ENCODE data around the gene HTR2C. TPM values are rescaled to one million over a fixed set of nuclear protein-coding genes. Genes with fewer than 3 reads are reported as not detected.

The HTR2C gene
- polyA plus RNA-seq, 1 donor from 2014 or later = 8.6 TPM

- H3K9me2 ChIP-seq (ENCODE audit: insufficient read depth, low read length) = no peaks in the 10 kb centered on the region
- no peaks in the 10 kb centered on the region for H3F3A ChIP-seq (ENCODE audit: insufficient read depth, low read length, poor library complexity, severe bottlenecking)
- no peak overlapping the region for H2AFZ ChIP-seq (ENCODE audit: low read depth, low read length)
- no peaks in the 10 kb centered on the region for H3K9me3 ChIP-seq (ENCODE audit: low read length)
- H3K4me3 ChIP-seq (ENCODE audit: low read length) = no peak overlapping the region
- no peaks in the 10 kb centered on the region for H3K27me3 ChIP-seq (ENCODE audit: insufficient read depth, low read depth, low read length)
- H3K79me2 ChIP-seq (replicated peaks; ENCODE audit: insufficient read depth, low read length) = no peaks in the 10 kb centered on the region
- no peaks in the 10 kb centered on the region for H4K20me1 ChIP-seq (ENCODE audit: insufficient read depth)
- TF ChIP-seq SMC3 (conservative IDR thresholded peaks at IDR 0.05; ENCODE audit: poor library complexity) (no peak), RAD21 (conservative IDR thresholded peaks at IDR 0.05) (no peak), REST (IDR thresholded peaks at IDR 0.05; ENCODE audit: borderline replicate concordance) (no peak), POLR2AphosphoS5 (IDR thresholded peaks at IDR 0.05) (no peak), EZH2 (IDR thresholded peaks at IDR 0.05; ENCODE audit: borderline replicate concordance, insufficient read depth, low read length, poor library complexity, severe bottlenecking) (no peak), TAF1 (IDR thresholded peaks at IDR 0.05; ENCODE audit: low read depth) (no peak), CTCF (IDR thresholded peaks at IDR 0.05; ENCODE audit: poor library complexity, severe bottlenecking) (no peak), EP300 (conservative IDR thresholded peaks at IDR 0.05; ENCODE audit: poor library complexity, severe bottlenecking) (no peak), MXI1 (conservative IDR thresholded peaks at IDR 0.05; ENCODE audit: poor library complexity, severe bottlenecking) (no peak)
- no peak overlapping the region for H3K9ac ChIP-seq (ENCODE audit: low read length)
- H3K36me3 ChIP-seq (ENCODE audit: insufficient read depth, low read length) = no peaks in the 10 kb centered on the region
- no peak overlapping the region for H3K27ac ChIP-seq (ENCODE audit: low read length)
- no peak overlapping the region for H3K4me2 ChIP-seq (ENCODE audit: low read length)
Observed at GRCh38 chrX:114787061-114787460, 203.2 kb downstream of the HTR2C start.

GRCh38 chrX:114797494-114797893, 213.6 kb downstream of the HTR2C start:
- Histone ChIP-seq H3F3A (ENCODE audit: insufficient read depth, low read length, poor library complexity, severe bottlenecking) (no peaks in the 10 kb centered on the region), H3K27me3 (ENCODE audit: insufficient read depth, low read depth, low read length) (no peaks in the 10 kb centered on the region), H2AFZ (ENCODE audit: low read depth, low read length) (no peak overlapping the region), H3K9me3 (ENCODE audit: low read length) (no peaks in the 10 kb centered on the region), H3K79me2 (replicated peaks; ENCODE audit: insufficient read depth, low read length) (no peaks in the 10 kb centered on the region), H3K9me2 (ENCODE audit: insufficient read depth, low read length) (no peaks in the 10 kb centered on the region), H3K9ac (ENCODE audit: low read length) (no peak overlapping the region), H3K4me3 (ENCODE audit: low read length) (no peak overlapping the region), H4K20me1 (ENCODE audit: insufficient read depth) (no peaks in the 10 kb centered on the region), H3K27ac (ENCODE audit: low read length) (no peak overlapping the region), H3K4me2 (ENCODE audit: low read length) (no peak overlapping the region), H3K36me3 (ENCODE audit: insufficient read depth, low read length) (no peaks in the 10 kb centered on the region)
- TF ChIP-seq REST (IDR thresholded peaks at IDR 0.05; ENCODE audit: borderline replicate concordance) (no peak), RAD21 (conservative IDR thresholded peaks at IDR 0.05) (no peak), SMC3 (conservative IDR thresholded peaks at IDR 0.05; ENCODE audit: poor library complexity) (no peak), EZH2 (IDR thresholded peaks at IDR 0.05; ENCODE audit: borderline replicate concordance, insufficient read depth, low read length, poor library complexity, severe bottlenecking) (no peak), CTCF (IDR thresholded peaks at IDR 0.05; ENCODE audit: poor library complexity, severe bottlenecking) (no peak), EP300 (conservative IDR thresholded peaks at IDR 0.05; ENCODE audit: poor library complexity, severe bottlenecking) (no peak), POLR2AphosphoS5 (IDR thresholded peaks at IDR 0.05) (no peak), MXI1 (conservative IDR thresholded peaks at IDR 0.05; ENCODE audit: poor library complexity, severe bottlenecking) (no peak), TAF1 (IDR thresholded peaks at IDR 0.05; ENCODE audit: low read depth) (no peak)

Data from neural cell (in vitro differentiated cells).